ENCODE measurements around the gene ESYT1. TPM values are rescaled to one million over a fixed set of nuclear protein-coding genes. Genes with fewer than 3 reads are reported as not detected.

Gene ESYT1
- total and polyA plus RNA-seq, 8 donors: 8.6 to 142 (median 29.7) TPM

GRCh38 chr12:56105609-56105902 is 22.5 kb upstream of the ESYT1 start:
- H3K27me3 ChIP-seq: no peaks in the 10 kb centered on the region
- intact Hi-C loops (cut with DNase I; ENCODE audit: low total_unique reads): no loop called here
- peak overlapping the region; percentile 66 to 96 (median 78) for H3K4me3 ChIP-seq
- H3K36me3 ChIP-seq: peaks cover 49 to 62% (median 57%) of the 10 kb centered on the region in 4 donors
- H3K9me3 ChIP-seq: no peaks in the 10 kb centered on the region
- H3K4me1 ChIP-seq: peaks cover 11 to 50% (median 32%) of the 10 kb centered on the region in 4 donors
- 15 to 27% (median 20%) methylated on average over 2 of the region's 2 CpGs for WGBS, 5 donors
- H3K27ac ChIP-seq: peak overlapping the region in 2 of 5 donors; percentile 88 to 90
- no peak for DNase-seq
- TF ChIP-seq CTCF (IDR thresholded peaks at IDR 0.05) (no peak), POLR2A (IDR thresholded peaks at IDR 0.05) (no peak), POLR2AphosphoS5 (IDR thresholded peaks at IDR 0.05) (no peak), EP300 (IDR thresholded peaks at IDR 0.05) (no peak)

- Histone ChIP-seq H3K36me3 (peaks cover 57 to 62% (median 58%) of the 10 kb centered on the region in 4 donors), H3K4me1 (peaks cover 11 to 42% (median 32%) of the 10 kb centered on the region in 4 donors), H3K9me3 (no peaks in the 10 kb centered on the region), H3K27me3 (no peaks in the 10 kb centered on the region), H3K27ac (no peak overlapping the region), H3K4me3 (no peak overlapping the region)
- intact Hi-C loops (cut with DNase I; ENCODE audit: low total_unique reads): no loop called here
- WGBS, 5 donors: 85 to 93% (median 89%) methylated on average over 3 of the region's 3 CpGs
- DNase-seq: no peak
- TF ChIP-seq POLR2A (IDR thresholded peaks at IDR 0.05) (no peak), POLR2AphosphoS5 (IDR thresholded peaks at IDR 0.05) (no peak), CTCF (IDR thresholded peaks at IDR 0.05) (no peak), EP300 (IDR thresholded peaks at IDR 0.05) (no peak)
These were observed 20.8 kb upstream of the ESYT1 start for GRCh38 chr12:56107242-56107641.

- TF ChIP-seq POLR2A (IDR thresholded peaks at IDR 0.05): no peak
- TF ChIP-seq EP300 (IDR thresholded peaks at IDR 0.05): no peak
- no peak for TF ChIP-seq CTCF (IDR thresholded peaks at IDR 0.05)
- no peak for TF ChIP-seq POLR2AphosphoS5 (IDR thresholded peaks at IDR 0.05)
- no peak overlapping the region for H3K4me3 ChIP-seq
- intact Hi-C loops (cut with DNase I; ENCODE audit: low total_unique reads): no loop called here
- DNase-seq: no peak
- H3K27ac ChIP-seq: no peak overlapping the region
- no peaks in the 10 kb centered on the region for H3K9me3 ChIP-seq
- H3K27me3 ChIP-seq: no peaks in the 10 kb centered on the region
- H3K4me1 ChIP-seq: peaks cover 7 to 36% (median 18%) of the 10 kb centered on the region in 4 donors
- WGBS, 5 donors: 87 to 94% (median 93%) methylated on average over 5 of the region's 5 CpGs
- peaks cover 69 to 79% (median 76%) of the 10 kb centered on the region in 4 donors for H3K36me3 ChIP-seq
These were observed 17.5 kb upstream of the ESYT1 start for GRCh38 chr12:56110571-56110970.

- intact Hi-C loops (cut with DNase I; ENCODE audit: low total_unique reads): no loop called here
- H3K4me3 ChIP-seq: no peak overlapping the region
- H3K9me3 ChIP-seq: no peaks in the 10 kb centered on the region
- peaks cover 43 to 51% (median 49%) of the 10 kb centered on the region in 4 donors for H3K36me3 ChIP-seq
- DNase-seq: no peak
- H3K4me1 ChIP-seq: peaks cover 6 to 22% (median 17%) of the 10 kb centered on the region in 4 donors
- peak overlapping the region in 2 of 5 donors; percentile 95 to 96 for H3K27ac ChIP-seq
- TF ChIP-seq EP300 (IDR thresholded peaks at IDR 0.05) (no peak), POLR2A (IDR thresholded peaks at IDR 0.05) (no peak), CTCF (IDR thresholded peaks at IDR 0.05) (no peak), POLR2AphosphoS5 (IDR thresholded peaks at IDR 0.05) (no peak)
- H3K27me3 ChIP-seq: no peaks in the 10 kb centered on the region
- WGBS, 5 donors: 38 to 88% (median 79%) methylated on average over 1 of the region's 1 CpG
These were observed 14.0 kb upstream of the ESYT1 start for GRCh38 chr12:56114084-56114483.
